WTC11 (cell line): ENCODE data around the gene ZDHHC17.

ENCODE experiments used
- ATF2 ChIP-seq: sonication (generic); formaldehyde crosslinking; IDR thresholded peaks from 2 replicates; pipeline ENCODE4 v1.8.1; 2022; ENCODE audit warnings: low read depth, missing genetic modification reagents, borderline replicate concordance
- ATF3 ChIP-seq: sonication (generic); formaldehyde crosslinking; conservative IDR thresholded peaks from 2 replicates; pipeline ENCODE4 v1.8.1; 2022; ENCODE audit warnings: mild to moderate bottlenecking, missing genetic modification reagents
- CTCF ChIP-seq: fragments of 200-600 bp; IDR thresholded peaks from 2 replicates; pipeline ENCODE4 v1.8.0; 2022; ENCODE audit warnings: antibody characterized with exemption
- E2F1 ChIP-seq: sonication (generic); formaldehyde crosslinking; IDR thresholded peaks from 2 replicates; pipeline ENCODE4 v1.8.0; 2022; ENCODE audit warnings: mild to moderate bottlenecking, missing genetic modification reagents
- FOXP1 ChIP-seq: sonication (generic); formaldehyde crosslinking; IDR thresholded peaks from 2 replicates; pipeline ENCODE4 v1.8.0; 2022; ENCODE audit warnings: missing genetic modification reagents, mild to moderate bottlenecking, moderate library complexity, borderline replicate concordance
- JUN ChIP-seq: sonication (generic); formaldehyde crosslinking; IDR thresholded peaks from 2 replicates; pipeline ENCODE4 v1.8.0; 2023; ENCODE audit warnings: mild to moderate bottlenecking, missing genetic modification reagents
- MAX ChIP-seq: sonication (generic); formaldehyde crosslinking; IDR thresholded peaks from 2 replicates; pipeline ENCODE4 v1.8.0; 2022; ENCODE audit warnings: mild to moderate bottlenecking, missing genetic modification reagents
- MLX ChIP-seq: sonication (generic); formaldehyde crosslinking; IDR thresholded peaks from 2 replicates; pipeline ENCODE4 v1.8.1; 2023; ENCODE audit warnings: mild to moderate bottlenecking, missing genetic modification reagents, moderate library complexity
- NFE2L1 ChIP-seq: sonication (generic); formaldehyde crosslinking; IDR thresholded peaks from 2 replicates; pipeline ENCODE4 v1.8.1; 2023; ENCODE audit warnings: missing genetic modification reagents
- NR3C1 ChIP-seq: sonication (generic); formaldehyde crosslinking; conservative IDR thresholded peaks from 2 replicates; pipeline ENCODE4 v1.8.1; 2023; ENCODE audit warnings: low read depth, mild to moderate bottlenecking, missing genetic modification reagents

GRCh38 chr12:76778364-76778763 lies 14.4 kb downstream of the ZDHHC17 start:
- TF ChIP-seq CTCF: no peak
- no peak for TF ChIP-seq ATF2 (CRISPR knock-in tag)
- no peak for TF ChIP-seq MAX (CRISPR knock-in tag)
- no peak for TF ChIP-seq NR3C1 (CRISPR knock-in tag)
- no peak for TF ChIP-seq MLX (CRISPR knock-in tag)
- no peak for TF ChIP-seq E2F1
- TF ChIP-seq NFE2L1 (CRISPR knock-in tag): no peak
- TF ChIP-seq JUN (CRISPR knock-in tag): no peak
- TF ChIP-seq ATF3 (CRISPR knock-in tag): no peak
- TF ChIP-seq FOXP1 (CRISPR knock-in tag): no peak
